Non-pigmented ciliary epithelial cell (primary cell): ENCODE results near the gene ZNF407.
"Not testable (repeated sequence)": the region's sequence is repeated elsewhere in the genome, so short reads cannot be mapped to it uniquely, and the experiment has no call there.

Experiments used
- DNase-seq: peaks from one replicate; pipeline ENCODE4 v3.0.0-alpha.2; 2010; ENCODE audit warnings: low read depth

The ZNF407 gene

GRCh38 chr18:74971358-74971757 is 373.7 kb downstream of the ZNF407 start:
- DNase-seq = not testable (repeated sequence)

- not testable (repeated sequence) for DNase-seq
Observed at GRCh38 chr18:74971776-74972175, 374.1 kb downstream of the ZNF407 start.

GRCh38 chr18:74972354-74972753 is 374.7 kb downstream of the ZNF407 start:
- DNase-seq = no peak

GRCh38 chr18:74975001-74975400 is 377.3 kb downstream of the ZNF407 start:
- DNase-seq = no peak

- DNase-seq = no peak
Observed at GRCh38 chr18:74976331-74976909, 378.8 kb downstream of the ZNF407 start.

- DNase-seq = no peak
Observed at GRCh38 chr18:74977041-74977440, 379.4 kb downstream of the ZNF407 start.

GRCh38 chr18:74980669-74981068 is 383.0 kb downstream of the ZNF407 start:
- DNase-seq = no peak

GRCh38 chr18:74981476-74981875 is 383.8 kb downstream of the ZNF407 start:
- DNase-seq = no peak

GRCh38 chr18:74982946-74983635 is 385.4 kb downstream of the ZNF407 start:
- no peak for DNase-seq

GRCh38 chr18:74989134-74989533 is 391.5 kb downstream of the ZNF407 start:
- no peak for DNase-seq

- no peak for DNase-seq
Observed at GRCh38 chr18:74990563-74991081, 393.0 kb downstream of the ZNF407 start.

GRCh38 chr18:74994502-74995418 is 397.1 kb downstream of the ZNF407 start:
- DNase-seq = no peak

- no peak for DNase-seq
Observed at GRCh38 chr18:74995419-74995736, 397.7 kb downstream of the ZNF407 start.

- DNase-seq = no peak
Observed at GRCh38 chr18:74996055-74996454, 398.4 kb downstream of the ZNF407 start.

- no peak for DNase-seq
Observed at GRCh38 chr18:74996996-74997395, 399.3 kb downstream of the ZNF407 start.

- no peak for DNase-seq
Observed at GRCh38 chr18:75000920-75001319, 403.2 kb downstream of the ZNF407 start.

GRCh38 chr18:75003039-75003438 is 405.4 kb downstream of the ZNF407 start:
- DNase-seq = no peak

- no peak for DNase-seq
Observed at GRCh38 chr18:75003764-75004690, 406.4 kb downstream of the ZNF407 start.

GRCh38 chr18:75005626-75006025 is 408.0 kb downstream of the ZNF407 start:
- no peak for DNase-seq

- DNase-seq = no peak
Observed at GRCh38 chr18:75008186-75008585, 410.5 kb downstream of the ZNF407 start.

- no peak for DNase-seq
Observed at GRCh38 chr18:75009296-75009695, 411.6 kb downstream of the ZNF407 start.

GRCh38 chr18:75009878-75010277 is 412.2 kb downstream of the ZNF407 start:
- no peak for DNase-seq
